Adrenal gland (tissue), 5 donors: ENCODE data around the gene ARFGAP1.

ENCODE experiments used
- POLR2A ChIP-seq, 2 donors: fragments of 450-650 bp; IDR thresholded peaks; one replicate each; pipeline ENCODE4 v1.6.1; 2017; ENCODE audit warnings: antibody characterized with exemption in 2 of 2, mild to moderate bottlenecking in 2 of 2, moderate library complexity in 1 of 2
- TF ChIP-seq, protein P1 (sequence below), 6 experiments: fragments of 450-650 bp in 4 of 6; fragments of 200-600 bp in 2 of 6; sonication (generic) in 1 of 6; IDR thresholded peaks; 1 replicate in 5 of 6; 2 replicates in 1 of 6; pipeline versions ENCODE4 v1.5.1 to v1.8.0; 2016 to 2021; ENCODE audit warnings: antibody characterized with exemption in 6 of 6, mild to moderate bottlenecking in 2 of 6, moderate library complexity in 1 of 6
- donor health status: DM: no; HTN: no; CAD: no.

DNA sequence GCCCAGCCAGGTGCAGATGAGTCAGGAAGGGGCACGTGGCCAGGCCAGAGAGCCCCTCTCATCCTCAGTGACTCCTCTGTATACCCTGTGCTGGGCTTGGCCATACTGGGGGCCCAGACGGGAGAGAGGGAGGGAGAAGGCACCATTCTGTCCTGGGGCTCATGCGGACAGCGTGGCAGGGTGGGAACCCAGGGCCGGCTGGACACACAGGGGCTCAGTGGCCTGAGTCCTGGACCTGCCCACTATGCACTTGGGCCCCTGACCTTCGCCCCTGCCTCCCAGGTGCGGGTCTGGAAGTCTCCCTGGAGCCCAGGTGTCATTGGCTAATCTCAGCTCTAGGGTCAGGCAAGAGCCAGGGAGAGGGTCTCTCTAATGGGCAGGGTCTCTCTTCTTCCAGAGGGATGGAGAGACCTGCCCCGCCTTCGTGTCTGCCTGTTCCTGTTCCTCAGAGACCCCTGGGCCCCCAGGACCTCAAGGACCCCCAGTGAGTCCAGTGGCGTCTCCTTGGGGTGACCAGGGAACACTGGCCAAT is 48.1 kb downstream of the ARFGAP1 start:
- TF ChIP-seq, protein P1, sequence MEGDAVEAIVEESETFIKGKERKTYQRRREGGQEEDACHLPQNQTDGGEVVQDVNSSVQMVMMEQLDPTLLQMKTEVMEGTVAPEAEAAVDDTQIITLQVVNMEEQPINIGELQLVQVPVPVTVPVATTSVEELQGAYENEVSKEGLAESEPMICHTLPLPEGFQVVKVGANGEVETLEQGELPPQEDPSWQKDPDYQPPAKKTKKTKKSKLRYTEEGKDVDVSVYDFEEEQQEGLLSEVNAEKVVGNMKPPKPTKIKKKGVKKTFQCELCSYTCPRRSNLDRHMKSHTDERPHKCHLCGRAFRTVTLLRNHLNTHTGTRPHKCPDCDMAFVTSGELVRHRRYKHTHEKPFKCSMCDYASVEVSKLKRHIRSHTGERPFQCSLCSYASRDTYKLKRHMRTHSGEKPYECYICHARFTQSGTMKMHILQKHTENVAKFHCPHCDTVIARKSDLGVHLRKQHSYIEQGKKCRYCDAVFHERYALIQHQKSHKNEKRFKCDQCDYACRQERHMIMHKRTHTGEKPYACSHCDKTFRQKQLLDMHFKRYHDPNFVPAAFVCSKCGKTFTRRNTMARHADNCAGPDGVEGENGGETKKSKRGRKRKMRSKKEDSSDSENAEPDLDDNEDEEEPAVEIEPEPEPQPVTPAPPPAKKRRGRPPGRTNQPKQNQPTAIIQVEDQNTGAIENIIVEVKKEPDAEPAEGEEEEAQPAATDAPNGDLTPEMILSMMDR (IDR thresholded peaks at IDR 0.05), result no peak
- TF ChIP-seq POLR2A (IDR thresholded peaks at IDR 0.05), result no peak
